HEK293 (cell line): ENCODE results near the gene SPTBN5.

Experiments
- KLF7 ChIP-seq: fragments of 450-650 bp; formaldehyde crosslinking; IDR thresholded peaks from 2 replicates; pipeline ENCODE4 v1.5.1; 2016; ENCODE audit warnings: missing biosample characterization, missing genetic modification characterization, borderline replicate concordance
- YY1 ChIP-seq: fragments of 450-650 bp; formaldehyde crosslinking; IDR thresholded peaks from 2 replicates; pipeline ENCODE4 v1.5.1; 2018; ENCODE audit warnings: missing biosample characterization, missing genetic modification characterization
- ZNF184 ChIP-seq: fragments of 450-650 bp; IDR thresholded peaks from 2 replicates; pipeline ENCODE4 v1.5.1; 2018; ENCODE audit warnings: missing biosample characterization, mild to moderate bottlenecking, missing genetic modification characterization
- ZNF214 ChIP-seq: fragments of 450-650 bp; formaldehyde crosslinking; IDR thresholded peaks from 2 replicates; pipeline ENCODE4 v1.5.1; 2017; ENCODE audit warnings: missing biosample characterization, mild to moderate bottlenecking, missing genetic modification characterization, borderline replicate concordance
- ZNF311 ChIP-seq: fragments of 450-650 bp; formaldehyde crosslinking; IDR thresholded peaks from 2 replicates; pipeline ENCODE4 v1.5.1; 2017; ENCODE audit warnings: missing biosample characterization, missing genetic modification characterization, borderline replicate concordance
- ZNF843 ChIP-seq: fragments of 450-650 bp; formaldehyde crosslinking; IDR thresholded peaks from 2 replicates; pipeline ENCODE4 v1.5.1; 2016; ENCODE audit warnings: missing biosample characterization, missing genetic modification characterization
- TF ChIP-seq, protein P1 (sequence below): fragments of 450-650 bp; formaldehyde crosslinking; IDR thresholded peaks from 2 replicates; pipeline ENCODE4 v1.5.1; 2016; ENCODE audit warnings: missing biosample characterization, missing genetic modification characterization
- TF ChIP-seq, protein P2 (sequence below): fragments of 450-650 bp; formaldehyde crosslinking; IDR thresholded peaks from 2 replicates; pipeline ENCODE4 v1.5.1; 2016; ENCODE audit warnings: missing biosample characterization, missing genetic modification characterization
- TF ChIP-seq, protein P3 (sequence below): fragments of 450-650 bp; formaldehyde crosslinking; IDR thresholded peaks from 2 replicates; pipeline ENCODE4 v1.5.1; 2016; ENCODE audit warnings: missing biosample characterization, missing genetic modification characterization
- TF ChIP-seq, protein P4 (sequence below): fragments of 450-650 bp; formaldehyde crosslinking; IDR thresholded peaks from 2 replicates; pipeline ENCODE4 v1.5.1; 2016; ENCODE audit warnings: missing biosample characterization, missing genetic modification characterization

DNA sequence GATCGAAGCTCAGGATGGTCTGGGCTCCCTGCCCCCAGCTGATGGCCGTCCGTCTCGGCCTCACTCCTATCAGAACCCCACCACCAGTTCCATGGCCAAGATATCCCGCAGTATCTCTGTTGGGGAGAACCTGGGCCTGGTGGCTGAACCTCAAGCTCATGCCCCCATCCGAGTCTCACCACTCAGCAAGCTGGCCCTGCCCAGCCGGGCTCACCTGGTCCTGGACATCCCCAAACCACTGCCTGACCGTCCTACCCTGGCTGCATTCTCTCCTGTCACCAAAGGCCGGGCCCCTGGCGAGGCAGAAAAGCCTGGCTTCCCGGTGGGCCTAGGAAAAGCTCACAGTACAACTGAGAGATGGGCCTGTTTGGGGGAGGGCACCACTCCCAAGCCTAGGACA, 70.4 kb downstream of the SPTBN5 start:
- TF ChIP-seq YY1 (tag by site-specific recombination) = no peak
- no peak for TF ChIP-seq ZNF214 (tag by site-specific recombination)
- no peak for TF ChIP-seq ZNF311 (tag by site-specific recombination)
- TF ChIP-seq, protein P1, sequence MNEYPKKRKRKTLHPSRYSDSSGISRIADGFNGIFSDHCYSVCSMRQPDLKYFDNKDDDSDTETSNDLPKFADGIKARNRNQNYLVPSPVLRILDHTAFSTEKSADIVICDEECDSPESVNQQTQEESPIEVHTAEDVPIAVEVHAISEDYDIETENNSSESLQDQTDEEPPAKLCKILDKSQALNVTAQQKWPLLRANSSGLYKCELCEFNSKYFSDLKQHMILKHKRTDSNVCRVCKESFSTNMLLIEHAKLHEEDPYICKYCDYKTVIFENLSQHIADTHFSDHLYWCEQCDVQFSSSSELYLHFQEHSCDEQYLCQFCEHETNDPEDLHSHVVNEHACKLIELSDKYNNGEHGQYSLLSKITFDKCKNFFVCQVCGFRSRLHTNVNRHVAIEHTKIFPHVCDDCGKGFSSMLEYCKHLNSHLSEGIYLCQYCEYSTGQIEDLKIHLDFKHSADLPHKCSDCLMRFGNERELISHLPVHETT (tag by site-specific recombination) = no peak
- TF ChIP-seq, protein P2, sequence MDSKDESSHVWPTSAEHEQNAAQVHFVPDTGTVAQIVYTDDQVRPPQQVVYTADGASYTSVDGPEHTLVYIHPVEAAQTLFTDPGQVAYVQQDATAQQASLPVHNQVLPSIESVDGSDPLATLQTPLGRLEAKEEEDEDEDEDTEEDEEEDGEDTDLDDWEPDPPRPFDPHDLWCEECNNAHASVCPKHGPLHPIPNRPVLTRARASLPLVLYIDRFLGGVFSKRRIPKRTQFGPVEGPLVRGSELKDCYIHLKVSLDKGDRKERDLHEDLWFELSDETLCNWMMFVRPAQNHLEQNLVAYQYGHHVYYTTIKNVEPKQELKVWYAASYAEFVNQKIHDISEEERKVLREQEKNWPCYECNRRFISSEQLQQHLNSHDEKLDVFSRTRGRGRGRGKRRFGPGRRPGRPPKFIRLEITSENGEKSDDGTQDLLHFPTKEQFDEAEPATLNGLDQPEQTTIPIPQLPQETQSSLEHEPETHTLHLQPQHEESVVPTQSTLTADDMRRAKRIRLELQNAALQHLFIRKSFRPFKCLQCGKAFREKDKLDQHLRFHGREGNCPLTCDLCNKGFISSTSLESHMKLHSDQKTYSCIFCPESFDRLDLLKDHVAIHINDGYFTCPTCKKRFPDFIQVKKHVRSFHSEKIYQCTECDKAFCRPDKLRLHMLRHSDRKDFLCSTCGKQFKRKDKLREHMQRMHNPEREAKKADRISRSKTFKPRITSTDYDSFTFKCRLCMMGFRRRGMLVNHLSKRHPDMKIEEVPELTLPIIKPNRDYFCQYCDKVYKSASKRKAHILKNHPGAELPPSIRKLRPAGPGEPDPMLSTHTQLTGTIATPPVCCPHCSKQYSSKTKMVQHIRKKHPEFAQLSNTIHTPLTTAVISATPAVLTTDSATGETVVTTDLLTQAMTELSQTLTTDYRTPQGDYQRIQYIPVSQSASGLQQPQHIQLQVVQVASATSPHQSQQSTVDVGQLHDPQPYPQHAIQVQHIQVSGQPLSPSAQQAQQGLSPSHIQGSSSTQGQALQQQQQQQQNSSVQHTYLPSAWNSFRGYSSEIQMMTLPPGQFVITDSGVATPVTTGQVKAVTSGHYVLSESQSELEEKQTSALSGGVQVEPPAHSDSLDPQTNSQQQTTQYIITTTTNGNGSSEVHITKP = no peak
- TF ChIP-seq, protein P3, sequence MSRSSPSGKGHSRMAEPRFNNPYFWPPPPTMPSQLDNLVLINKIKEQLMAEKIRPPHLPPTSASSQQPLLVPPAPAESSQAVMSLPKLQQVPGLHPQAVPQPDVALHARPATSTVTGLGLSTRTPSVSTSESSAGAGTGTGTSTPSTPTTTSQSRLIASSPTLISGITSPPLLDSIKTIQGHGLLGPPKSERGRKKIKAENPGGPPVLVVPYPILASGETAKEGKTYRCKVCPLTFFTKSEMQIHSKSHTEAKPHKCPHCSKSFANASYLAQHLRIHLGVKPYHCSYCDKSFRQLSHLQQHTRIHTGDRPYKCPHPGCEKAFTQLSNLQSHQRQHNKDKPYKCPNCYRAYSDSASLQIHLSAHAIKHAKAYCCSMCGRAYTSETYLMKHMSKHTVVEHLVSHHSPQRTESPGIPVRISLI (tag by site-specific recombination) = no peak
- TF ChIP-seq, protein P4, sequence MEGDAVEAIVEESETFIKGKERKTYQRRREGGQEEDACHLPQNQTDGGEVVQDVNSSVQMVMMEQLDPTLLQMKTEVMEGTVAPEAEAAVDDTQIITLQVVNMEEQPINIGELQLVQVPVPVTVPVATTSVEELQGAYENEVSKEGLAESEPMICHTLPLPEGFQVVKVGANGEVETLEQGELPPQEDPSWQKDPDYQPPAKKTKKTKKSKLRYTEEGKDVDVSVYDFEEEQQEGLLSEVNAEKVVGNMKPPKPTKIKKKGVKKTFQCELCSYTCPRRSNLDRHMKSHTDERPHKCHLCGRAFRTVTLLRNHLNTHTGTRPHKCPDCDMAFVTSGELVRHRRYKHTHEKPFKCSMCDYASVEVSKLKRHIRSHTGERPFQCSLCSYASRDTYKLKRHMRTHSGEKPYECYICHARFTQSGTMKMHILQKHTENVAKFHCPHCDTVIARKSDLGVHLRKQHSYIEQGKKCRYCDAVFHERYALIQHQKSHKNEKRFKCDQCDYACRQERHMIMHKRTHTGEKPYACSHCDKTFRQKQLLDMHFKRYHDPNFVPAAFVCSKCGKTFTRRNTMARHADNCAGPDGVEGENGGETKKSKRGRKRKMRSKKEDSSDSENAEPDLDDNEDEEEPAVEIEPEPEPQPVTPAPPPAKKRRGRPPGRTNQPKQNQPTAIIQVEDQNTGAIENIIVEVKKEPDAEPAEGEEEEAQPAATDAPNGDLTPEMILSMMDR (tag by site-specific recombination) = no peak
- no peak for TF ChIP-seq ZNF843
- no peak for TF ChIP-seq ZNF184 (tag by site-specific recombination)
- TF ChIP-seq KLF7 (tag by site-specific recombination) = no peak
